HG02943 (cell line): ENCODE data around the gene PTRHD1.

Experiments used
- ATAC-seq: cut with Tn5 transposase; IDR thresholded peaks from one replicate; pipeline ENCODE4 v1.9.1; 2021; ENCODE audit warnings: mild to moderate bottlenecking, low read depth, moderate library complexity; ENCODE audit not compliant: unreplicated experiment

PTRHD1 gene

GRCh38 chr2:24766609-24767008 is 26.6 kb downstream of the PTRHD1 start:
- no peak for ATAC-seq

GRCh38 chr2:24763843-24764242 is 29.3 kb downstream of the PTRHD1 start:
- ATAC-seq, result no peak

- no peak for ATAC-seq
Measured at GRCh38 chr2:24762518-24762917, 30.7 kb downstream of the PTRHD1 start.

DNA sequence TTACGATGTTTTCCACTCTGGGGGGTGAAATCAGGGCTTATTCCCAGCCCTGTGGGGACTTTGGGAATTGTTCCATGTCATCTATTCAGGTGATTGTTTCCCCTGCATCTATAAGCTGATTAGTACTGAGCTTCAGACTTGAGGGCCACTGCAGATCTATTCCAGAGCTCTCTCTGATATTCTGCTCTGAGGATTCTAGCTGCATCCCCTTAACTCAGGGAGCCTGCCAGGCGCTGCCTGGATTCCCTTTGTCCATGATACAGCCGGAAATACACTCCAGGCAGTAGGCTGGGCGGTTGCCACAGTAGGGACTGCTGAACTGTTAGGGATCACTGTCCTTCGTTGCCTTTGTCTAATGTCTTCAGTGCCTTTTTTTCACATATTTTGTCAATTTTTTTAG is 31.3 kb downstream of the PTRHD1 start:
- ATAC-seq, result no peak

DNA sequence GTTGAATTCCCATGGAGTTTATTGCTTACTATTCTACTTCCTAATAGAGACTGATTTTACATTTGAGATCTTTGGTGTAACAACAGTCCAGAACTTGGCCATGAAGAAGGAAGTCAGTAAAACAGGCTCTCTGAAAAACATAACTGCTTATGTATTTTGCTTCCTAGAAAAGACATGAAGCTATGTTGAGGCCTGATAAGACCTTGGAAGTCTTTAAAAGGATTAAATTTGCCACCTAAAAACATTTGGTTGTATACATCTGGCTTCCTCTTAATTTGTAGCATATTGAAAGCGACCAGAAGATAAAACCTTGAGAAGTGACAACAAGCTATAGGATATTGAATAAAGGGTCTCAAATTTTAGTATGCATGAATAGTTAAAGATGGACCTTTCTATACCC is 36.4 kb downstream of the PTRHD1 start:
- no peak for ATAC-seq

DNA sequence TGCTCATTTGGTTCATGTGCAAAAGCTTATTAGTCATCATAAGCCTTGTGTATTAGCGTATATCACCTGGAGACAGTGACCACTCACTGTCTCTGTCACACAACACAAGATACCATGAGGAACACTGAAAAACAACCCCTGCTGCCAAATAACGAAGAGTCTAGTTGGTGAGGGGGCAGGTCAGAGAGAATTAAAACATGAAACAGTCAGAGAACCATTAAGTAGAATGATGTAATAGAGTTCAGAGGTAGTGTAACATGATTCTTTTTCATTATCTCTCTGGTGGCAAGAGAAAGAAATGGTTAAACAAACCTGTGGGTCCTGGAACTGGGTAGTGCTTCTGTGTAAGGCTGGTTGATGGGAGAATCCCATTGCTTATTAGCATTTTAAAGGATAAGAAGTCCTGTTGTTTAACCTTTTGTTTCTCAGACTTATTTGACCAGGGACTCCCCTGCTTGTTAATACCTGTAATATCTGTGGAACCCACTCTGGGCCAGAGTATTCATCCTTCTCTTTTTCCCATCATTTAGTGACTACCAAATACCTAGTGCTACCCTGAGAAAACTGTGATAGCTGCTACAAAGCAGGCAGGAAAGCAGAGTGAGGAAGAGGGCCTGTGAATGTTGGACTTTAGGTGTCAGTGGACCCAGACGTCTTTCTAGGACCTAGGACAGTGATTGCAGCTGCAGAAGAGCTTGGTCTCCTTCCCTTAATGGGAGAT is 38.0 kb downstream of the PTRHD1 start:
- no peak for ATAC-seq

DNA sequence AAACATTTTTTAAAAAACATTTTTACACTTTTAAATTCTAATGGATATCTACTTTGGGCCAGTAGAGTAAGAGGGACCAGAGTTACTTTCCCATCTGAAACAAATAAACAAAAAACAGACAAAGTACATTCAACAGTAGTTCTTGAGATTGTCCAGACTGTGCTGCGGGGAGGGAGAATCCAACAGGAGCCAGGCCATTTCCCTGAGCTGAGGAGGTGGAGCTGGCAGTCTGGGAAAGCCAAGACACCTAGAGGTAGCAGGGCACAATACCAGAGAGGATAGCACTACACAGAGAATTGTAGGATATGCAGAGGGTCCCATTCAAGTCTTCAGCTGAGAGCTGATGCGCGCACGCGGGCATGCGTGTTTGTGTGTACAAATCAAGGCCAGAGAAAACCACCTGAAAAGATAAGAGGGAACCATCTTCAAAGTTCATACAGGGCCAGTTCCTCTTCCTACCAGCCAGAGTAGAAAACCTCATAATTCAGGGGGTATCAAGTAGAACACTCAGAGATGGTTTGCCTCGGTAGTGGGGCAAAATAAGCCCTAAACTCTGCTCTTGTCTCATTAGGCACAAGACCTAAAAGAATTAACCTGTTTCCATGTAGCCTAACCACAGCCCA is 44.0 kb downstream of the PTRHD1 start:
- no peak for ATAC-seq

DNA sequence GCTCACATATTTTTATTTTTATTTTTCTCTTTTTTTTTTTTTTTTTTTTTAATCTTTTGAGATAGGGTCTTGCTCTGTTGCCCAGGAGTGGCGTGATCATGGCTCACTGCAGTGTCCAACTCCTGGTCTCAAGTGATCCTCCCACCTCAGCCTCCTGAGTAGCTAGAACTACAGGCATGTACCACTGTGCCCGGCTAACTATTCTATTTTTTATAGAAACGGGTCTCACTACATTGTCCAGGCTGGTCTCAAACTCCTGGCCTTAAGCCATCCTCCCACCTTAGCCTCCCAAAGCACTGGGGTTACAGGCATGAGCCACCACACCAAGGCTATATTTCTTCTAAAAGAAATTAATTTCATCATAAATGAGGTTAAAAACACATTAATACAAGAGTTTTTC is 45.9 kb downstream of the PTRHD1 start:
- ATAC-seq, result no peak

- ATAC-seq, result no peak
Measured at GRCh38 chr2:24745825-24746224, 47.4 kb downstream of the PTRHD1 start.

- ATAC-seq, result no peak
Measured at GRCh38 chr2:24744356-24744755, 48.8 kb downstream of the PTRHD1 start.

DNA sequence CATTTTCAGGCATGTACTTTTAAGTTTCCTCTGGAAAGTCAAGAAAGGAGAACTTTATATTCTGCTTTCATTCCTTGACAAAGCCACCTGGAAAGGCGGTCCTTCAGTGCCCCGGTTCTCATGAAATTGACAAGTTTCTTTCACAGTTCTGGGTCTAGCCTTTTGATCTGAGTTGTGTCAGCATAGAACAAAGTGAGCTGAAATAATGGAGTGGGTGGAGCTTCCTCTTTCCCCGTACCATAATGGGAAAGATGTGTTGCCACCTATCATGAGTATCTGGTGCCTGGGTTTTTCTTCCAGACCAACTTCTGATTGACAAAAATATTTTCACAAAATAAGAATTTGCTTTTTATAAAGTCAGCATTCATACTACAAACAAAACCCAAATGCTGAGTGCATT is 49.3 kb downstream of the PTRHD1 start:
- no peak for ATAC-seq

GRCh38 chr2:24742730-24743129 is 50.5 kb downstream of the PTRHD1 start:
- ATAC-seq, result no peak

DNA sequence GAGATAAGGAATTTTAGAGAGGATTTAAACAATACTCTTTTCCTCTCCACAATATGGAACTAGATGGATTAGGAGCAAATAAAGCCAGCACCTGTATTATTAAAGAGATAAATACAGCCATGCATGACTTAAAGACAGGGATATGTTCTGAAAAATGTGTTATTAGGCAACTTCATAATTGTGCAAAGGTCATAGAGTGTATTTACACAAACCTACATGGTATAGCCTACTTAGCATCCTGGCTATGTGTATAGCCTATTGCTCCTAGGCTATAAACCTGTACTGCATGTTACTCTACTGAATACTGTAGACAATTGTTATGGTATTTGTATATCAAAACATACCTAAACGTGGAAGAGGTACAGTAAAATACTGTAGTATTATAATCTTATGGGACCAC is 53.0 kb downstream of the PTRHD1 start:
- no peak for ATAC-seq
